Right lobe of liver (tissue), 6 donors: ENCODE measurements around the gene IFITM10. TPM values are rescaled to one million over a fixed set of nuclear protein-coding genes. Genes with fewer than 3 reads are reported as not detected.

ENCODE experiments used
- ATAC-seq, 4 donors: fragments of 200-7000 bp; cut with Tn5 transposase; one replicate each; pipeline ENCODE4 v1.9.1; 2020; ENCODE audit warnings: mild to moderate bottlenecking in 4 of 4, moderate library complexity in 4 of 4
- DNase-seq, 3 donors: peaks; one replicate each; pipeline ENCODE4 v3.0.0-alpha.2; 2020
- H3K27ac ChIP-seq, 3 donors: fragments of 200-600 bp; one replicate each; pipeline ENCODE4 v1.8.0; 2022
- H3K27me3 ChIP-seq, 2 donors: fragments of 200-600 bp; one replicate each; pipeline ENCODE4 v1.8.0; 2022
- H3K36me3 ChIP-seq, 4 donors: fragments of 200-600 bp; sonication (generic) in 1 of 4; one replicate each; pipeline versions ENCODE4 v1.5.1 to v1.8.0; 2017 to 2022; ENCODE audit warnings: control low read depth in 1 of 4
- H3K4me1 ChIP-seq, 4 donors: fragments of 200-600 bp; sonication (generic) in 1 of 4; one replicate each; pipeline versions ENCODE4 v1.5.1 to v1.8.0; 2017 to 2022; ENCODE audit warnings: control low read depth in 1 of 4
- H3K4me3 ChIP-seq, 3 donors: fragments of 200-600 bp; one replicate each; pipeline ENCODE4 v1.8.0; 2022
- H3K9me3 ChIP-seq, 4 donors: fragments of 200-600 bp; sonication (generic) in 1 of 4; one replicate each; pipeline versions ENCODE4 v1.5.1 to v1.8.0; 2017 to 2022; ENCODE audit warnings: control low read depth in 1 of 4
- CTCF ChIP-seq, 4 donors: fragments of 200-600 bp in 3 of 4; fragments of 450-650 bp in 1 of 4; IDR thresholded peaks; one replicate each; pipeline versions ENCODE4 v1.5.1 to v1.8.0; 2016 to 2022; ENCODE audit warnings: antibody characterized with exemption in 4 of 4, mild to moderate bottlenecking in 2 of 4
- POLR2A ChIP-seq: fragments of 450-650 bp; IDR thresholded peaks from one replicate; pipeline ENCODE4 v1.6.1; 2017; ENCODE audit warnings: antibody characterized with exemption, mild to moderate bottlenecking
- WGBS: methylation state at CpG from one replicate; pipeline ENCODE4 v1.1.6; 2018; ENCODE audit warnings: low coverage, low lambda C conversion rate; ENCODE audit not compliant: insufficient coverage; ENCODE audit errors: missing lambda C conversion rate; 5-methylcytosine and 5-hydroxymethylcytosine counted together
- intact Hi-C, 2 donors: fragments of 100-400 bp; cut with DNase I; formaldehyde crosslinking; loops; one replicate each; pipeline versions ENCODE4 v1.11.2 to v1.14.1; 2022
- total RNA-seq, 6 experiments: library from RNA; depleted of rRNA in 2 of 6; stranded (reverse); fragments of >200 nt in 2 of 6; fragmentation: NEBNext Ultra II Directional in 3 of 6; extraction: Animal tissue kit (Norgen Biotek cat#: 25700) in 3 of 6; gene quantifications; one replicate each; pipeline versions ENCODE4 v1.1.0 to v1.2.4, GENCODE V29; 2016 to 2023
- donor health status: DM: no; HTN: yes; CAD: no.
- donor health status: DM: no; HTN: no; CAD: no.
- donor health status: DM: no; HTN: no; CAD: no.
- donor health status: DM: no; HTN: yes; CAD: no.
- donor health status: DM: no; HTN: yes; CAD: no.

The IFITM10 gene
- total RNA-seq, 6 experiments from 2014 or later: 1.3 to 11.4 (median 6.7) TPM

- no peaks in the 10 kb centered on the region for H3K36me3 ChIP-seq
- H3K27ac ChIP-seq: no peak overlapping the region
- TF ChIP-seq CTCF (IDR thresholded peaks at IDR 0.05): no peak
- no peak for TF ChIP-seq POLR2A
- DNase-seq (peak in 1 of 3 donors; percentile 46), ATAC-seq (peak in 3 of 4 donors; percentile 5 to 28 (median 13))
- H3K27me3 ChIP-seq: no peaks in the 10 kb centered on the region
- WGBS: 30% methylated on average over 7 of the region's 10 CpGs
- intact Hi-C loops: no loop called here
- H3K4me1 ChIP-seq: no peaks in the 10 kb centered on the region
- H3K4me3 ChIP-seq: no peak overlapping the region
- peaks cover 0 to 7% (median 1%) of the 10 kb centered on the region in 4 donors for H3K9me3 ChIP-seq
Measured at GRCh38 chr11:1734641-1735081, 15.7 kb downstream of the IFITM10 start.

GRCh38 chr11:1733716-1734640, 16.4 kb downstream of the IFITM10 start:
- no peak overlapping the region for H3K27ac ChIP-seq
- H3K27me3 ChIP-seq: no peaks in the 10 kb centered on the region
- ATAC-seq (peak; percentile 3 to 21 (median 13)), DNase-seq (peak in 1 of 3 donors; percentile 42)
- peaks cover 0 to 7% (median 1%) of the 10 kb centered on the region in 4 donors for H3K9me3 ChIP-seq
- TF ChIP-seq CTCF (IDR thresholded peaks at IDR 0.05): no peak
- no peak for TF ChIP-seq POLR2A
- WGBS: 55% methylated on average over 16 of the region's 28 CpGs
- H3K4me1 ChIP-seq: no peaks in the 10 kb centered on the region
- intact Hi-C loops: no loop called here
- H3K36me3 ChIP-seq: no peaks in the 10 kb centered on the region
- H3K4me3 ChIP-seq: no peak overlapping the region

- Histone ChIP-seq H3K9me3 (peaks cover 0 to 7% (median 1%) of the 10 kb centered on the region in 4 donors), H3K27ac (no peak overlapping the region), H3K4me3 (no peak overlapping the region), H3K27me3 (no peaks in the 10 kb centered on the region), H3K4me1 (no peaks in the 10 kb centered on the region), H3K36me3 (no peaks in the 10 kb centered on the region)
- intact Hi-C loops: no loop called here
- 36% methylated on average over 5 of the region's 14 CpGs for WGBS
- TF ChIP-seq POLR2A (no peak), CTCF (IDR thresholded peaks at IDR 0.05) (no peak)
- peak in 1 of 3 donors; percentile 42 for DNase-seq
- peak in 2 of 4 donors; percentile 5 to 12 for ATAC-seq
Measured at GRCh38 chr11:1733009-1733715, 17.2 kb downstream of the IFITM10 start.

- DNase-seq (peak in 1 of 3 donors; percentile 39), ATAC-seq (peak in 1 of 4 donors; percentile 5)
- no peaks in the 10 kb centered on the region for H3K4me1 ChIP-seq
- TF ChIP-seq CTCF (IDR thresholded peaks at IDR 0.05) (no peak), POLR2A (no peak)
- H3K9me3 ChIP-seq: peaks cover 0 to 7% (median 1%) of the 10 kb centered on the region in 4 donors
- H3K36me3 ChIP-seq: no peaks in the 10 kb centered on the region
- intact Hi-C loops: no loop called here
- no peak overlapping the region for H3K4me3 ChIP-seq
- no peaks in the 10 kb centered on the region for H3K27me3 ChIP-seq
- H3K27ac ChIP-seq: no peak overlapping the region
- 26% methylated on average over 3 of the region's 13 CpGs for WGBS
Measured at GRCh38 chr11:1732418-1733008, 17.9 kb downstream of the IFITM10 start.
